K562 (cell line): ENCODE measurements around the gene ZER1. TPM values are rescaled to one million over a fixed set of nuclear protein-coding genes. Genes with fewer than 3 reads are reported as not detected.
A peak's percentile ranks its signal among the peaks of the same experiment; 100 is the strongest.

Experiments used
- CBX2 ChIP-seq: fragments of 200-600 bp; sonication (generic); IDR thresholded peaks from one replicate; pipeline ENCODE4 v1.6.1; 2012; ENCODE audit warnings: mild to moderate bottlenecking, low read length, inconsistent platforms; ENCODE audit not compliant: insufficient read depth, poor library complexity, severe bottlenecking
- CEBPG ChIP-seq, 3 experiments: fragments of 200-800 bp in 1 of 3; sonication (Bioruptor generic) in 1 of 3; sonication (generic) in 1 of 3; formaldehyde crosslinking in 1 of 3; IDR thresholded peaks in 2 of 3; conservative IDR thresholded peaks in 1 of 3; 2 replicates each; pipeline versions ENCODE4 v1.6.1 to v1.8.0; 2016 to 2022; ENCODE audit warnings: missing compliant biosample characterization in 2 of 3, missing genetic modification characterization in 2 of 3, mild to moderate bottlenecking in 1 of 3, missing genetic modification reagents in 1 of 3
- CLOCK ChIP-seq: fragments of 250-450 bp; sonication (Bioruptor Pico); IDR thresholded peaks from 2 replicates; pipeline ENCODE4 v1.4.0; 2020; ENCODE audit warnings: mild to moderate bottlenecking, moderate library complexity, borderline replicate concordance
- DACH1 ChIP-seq: fragments of 450-650 bp; IDR thresholded peaks from 2 replicates; pipeline ENCODE4 v1.6.1; 2018; ENCODE audit not compliant: partially characterized antibody
- ETV6 ChIP-seq, 3 experiments: fragments of 150-350 bp in 1 of 3; sonication (generic) in 1 of 3; formaldehyde crosslinking in 1 of 3; IDR thresholded peaks; 2 replicates each; pipeline versions ENCODE4 v1.6.1 to v1.8.0; 2014 to 2022; ENCODE audit warnings: borderline replicate concordance in 2 of 3, low read depth in 2 of 3, antibody characterized with exemption in 1 of 3, low read length in 1 of 3, mild to moderate bottlenecking in 1 of 3, missing genetic modification reagents in 1 of 3
- EWSR1 ChIP-seq: fragments of 450-650 bp; IDR thresholded peaks from 2 replicates; pipeline ENCODE4 v1.6.1; 2018; ENCODE audit warnings: borderline replicate concordance, mild to moderate bottlenecking, low read depth, moderate library complexity; ENCODE audit not compliant: partially characterized antibody
- HIVEP1 ChIP-seq: fragments of 250-450 bp; sonication (Bioruptor Pico); IDR thresholded peaks from 2 replicates; pipeline ENCODE4 v1.4.0; 2020; ENCODE audit warnings: mild to moderate bottlenecking
- HNRNPLL ChIP-seq: fragments of 200-400 bp; formaldehyde crosslinking; IDR thresholded peaks from 2 replicates; pipeline ENCODE4 v1.6.1; 2017; ENCODE audit warnings: low read length, low read depth, mild to moderate bottlenecking; ENCODE audit not compliant: poor library complexity, severe bottlenecking
- NCOA6 ChIP-seq: fragments of 450-650 bp; IDR thresholded peaks from 2 replicates; pipeline ENCODE4 v1.6.1; 2017; ENCODE audit warnings: mild to moderate bottlenecking
- NFE2 ChIP-seq: IDR thresholded peaks from 2 replicates; pipeline ENCODE4 v1.6.1; 2014; ENCODE audit warnings: antibody characterized with exemption, low read depth
- RAD21 ChIP-seq, 2 experiments: fragments of 250-450 bp in 1 of 2; fragments of 450-650 bp in 1 of 2; sonication (Bioruptor Pico) in 1 of 2; formaldehyde crosslinking in 1 of 2; IDR thresholded peaks in 1 of 2; conservative IDR thresholded peaks in 1 of 2; 2 replicates each; pipeline versions ENCODE4 v1.4.0 to v1.8.0; 2020 to 2022; ENCODE audit warnings: mild to moderate bottlenecking in 2 of 2, moderate library complexity in 1 of 2
- SNIP1 ChIP-seq: fragments of 450-650 bp; IDR thresholded peaks from 2 replicates; pipeline ENCODE4 v1.7.1; 2017; ENCODE audit warnings: low read depth, mild to moderate bottlenecking
- ZKSCAN8 ChIP-seq: fragments of 200-800 bp; sonication (Bioruptor generic); IDR thresholded peaks from 2 replicates; pipeline ENCODE4 v1.6.1; 2016; ENCODE audit warnings: missing genetic modification characterization, missing compliant biosample characterization
- ZNF12 ChIP-seq: sonication (generic); formaldehyde crosslinking; IDR thresholded peaks from 2 replicates; pipeline ENCODE4 v1.4.0; 2020; ENCODE audit warnings: mild to moderate bottlenecking, missing genetic modification reagents
- ZNF165 ChIP-seq: fragments of 250-450 bp; sonication (Bioruptor Pico); IDR thresholded peaks from 2 replicates; pipeline ENCODE4 v1.4.0; 2020; ENCODE audit warnings: borderline replicate concordance
- ZNF431 ChIP-seq: sonication (generic); formaldehyde crosslinking; IDR thresholded peaks from 2 replicates; pipeline ENCODE4 v1.8.0; 2022; ENCODE audit warnings: mild to moderate bottlenecking, missing genetic modification reagents
- ZNF518B ChIP-seq: fragments of 250-450 bp; sonication (Bioruptor Pico); IDR thresholded peaks from 2 replicates; pipeline ENCODE4 v1.5.0; 2021; ENCODE audit warnings: mild to moderate bottlenecking, moderate library complexity
- ZNF586 ChIP-seq: fragments of 450-650 bp; formaldehyde crosslinking; conservative IDR thresholded peaks from 2 replicates; pipeline ENCODE4 v1.4.0; 2020; ENCODE audit warnings: mild to moderate bottlenecking, moderate library complexity
- ZNF696 ChIP-seq: fragments of 250-450 bp; sonication (Bioruptor Pico); conservative IDR thresholded peaks from 2 replicates; pipeline ENCODE4 v1.4.0; 2020; ENCODE audit warnings: mild to moderate bottlenecking, moderate library complexity
- ZNF77 ChIP-seq: fragments of 250-450 bp; sonication (Bioruptor Pico); IDR thresholded peaks from 2 replicates; pipeline ENCODE4 v1.5.0; 2020
- ZNF778 ChIP-seq: fragments of 450-650 bp; formaldehyde crosslinking; IDR thresholded peaks from 2 replicates; pipeline ENCODE4 v1.4.0; 2020; ENCODE audit warnings: mild to moderate bottlenecking, moderate library complexity
- polyA plus RNA-seq, 8 experiments: library from polyadenylated mRNA; depleted of rRNA in 4 of 8; stranded (reverse) in 5 of 8; unstranded in 3 of 8; fragments of >200 nt; fragmentation: Nextera tagmentation in 2 of 8; fragmentation: Illumina TruSeq in 1 of 8; extraction: Ambion mirVana in 2 of 8; extraction: Trizol in 1 of 8; gene quantifications; 2 replicates each; pipeline versions ENCODE4 v1.2.1 to v1.2.3, GENCODE V29; 2011 to 2014; ENCODE audit warnings: inconsistent platforms in 1 of 8, missing spikeins in 1 of 8
- total RNA-seq, 7 experiments: library from RNA; depleted of rRNA in 6 of 7; stranded (reverse); fragments of >200 nt in 6 of 7; fragmentation: Illumina TruSeq in 2 of 7; extraction: Trizol in 2 of 7; gene quantifications; 2 replicates each; pipeline versions ENCODE4 v1.2.1 to v1.2.3, GENCODE V29; 2011 to 2021; ENCODE audit warnings: low replicate concordance in 1 of 7

Gene ZER1
- total and polyA plus RNA-seq, 9 of the 15 experiments (the other 6 are each of a cell fraction or from before 2014, with no cell fraction given): 0.07 to 10.7 (median 6.2) TPM

- TF ChIP-seq EWSR1: no peak
- no peak for TF ChIP-seq ZNF778 (CRISPR knock-in tag)
- no peak for TF ChIP-seq SNIP1
- TF ChIP-seq CEBPG (CRISPR knock-in tag; IDR thresholded peaks at IDR 0.05): no peak; the same call in 1 of the 2 replicates
- TF ChIP-seq CEBPG (tag; conservative IDR thresholded peaks at IDR 0.05 in 1 of 2, IDR thresholded peaks at IDR 0.05 in 1 of 2): no peak
- no peak for TF ChIP-seq ETV6 (IDR thresholded peaks at IDR 0.05; ENCODE audit: borderline replicate concordance in 1 of 2, low read depth in 2 of 2, low read length in 1 of 2)
- TF ChIP-seq ETV6 (CRISPR knock-in tag; IDR thresholded peaks at IDR 0.05; ENCODE audit: borderline replicate concordance): no peak
- no peak for TF ChIP-seq NFE2
- peak; percentile 22 to 41; a peak in 3 of 4 replicates for TF ChIP-seq RAD21 (CRISPR knock-in tag; conservative IDR thresholded peaks at IDR 0.05 in 1 of 2, IDR thresholded peaks at IDR 0.05 in 1 of 2)
- no peak for TF ChIP-seq ZKSCAN8
- TF ChIP-seq HIVEP1 (CRISPR knock-in tag): no peak
- TF ChIP-seq ZNF518B (CRISPR knock-in tag): no peak
- TF ChIP-seq CBX2: no peak
- TF ChIP-seq DACH1: no peak
- 0 out of 2 replicates have a peak, but pooled peaks have one; percentile 43 for TF ChIP-seq ZNF431 (CRISPR knock-in tag)
- TF ChIP-seq ZNF12 (CRISPR knock-in tag): no peak
- TF ChIP-seq NCOA6: no peak
- TF ChIP-seq ZNF77: no peak
- no peak for TF ChIP-seq ZNF165 (CRISPR knock-in tag)
- TF ChIP-seq CLOCK: no peak
- TF ChIP-seq ZNF696: no peak
- peak; percentile 92 for TF ChIP-seq HNRNPLL
- no peak for TF ChIP-seq ZNF586
These were observed at the start of gene ZER1 (continued) for GRCh38 chr9:128771745-128772519.
